RKO (cell line): ENCODE data around the gene COPS7B.

Source experiments
- DNase-seq: peaks from one replicate; pipeline ENCODE4 v3.0.0-alpha.2; 2016; ENCODE audit warnings: low spot score

The COPS7B gene

DNA sequence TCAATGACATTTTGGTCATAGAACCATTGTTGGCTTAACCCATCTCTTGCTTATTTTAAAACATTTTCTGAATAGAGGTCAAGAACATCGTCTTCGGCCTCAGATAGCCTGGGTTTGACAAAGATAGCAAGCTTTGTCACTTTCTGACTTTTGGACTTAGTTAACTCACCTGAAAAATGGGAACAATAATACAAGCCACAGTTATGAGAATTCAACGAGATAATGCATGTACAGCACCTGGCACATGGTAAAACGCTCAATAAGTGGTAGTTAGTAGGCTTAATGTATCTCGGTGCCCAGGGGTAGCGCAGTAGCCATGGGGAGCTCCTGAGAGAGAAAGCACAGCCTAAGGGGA, 446 bp upstream of the COPS7B start:
- no peak for DNase-seq

DNA sequence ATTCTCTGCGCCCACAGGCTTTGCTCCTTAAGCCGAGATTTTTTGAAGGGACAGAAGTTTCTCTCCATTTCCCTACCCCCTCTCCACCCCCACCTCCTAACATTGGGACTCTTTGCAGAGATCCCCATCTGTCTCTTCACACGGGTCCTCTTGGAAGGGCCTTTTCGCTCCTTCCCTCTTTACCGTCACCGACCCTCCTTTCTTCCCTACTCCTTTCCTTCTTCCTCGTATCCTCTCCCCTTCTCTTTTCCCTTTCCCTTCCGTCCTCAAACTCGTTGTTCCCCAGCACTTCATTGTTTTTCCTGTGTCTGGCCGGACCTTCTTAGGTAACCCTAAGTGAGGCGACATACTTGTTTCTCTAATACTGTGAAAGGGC, 660 bp downstream of the COPS7B start:
- peak; percentile 33 for DNase-seq

DNA sequence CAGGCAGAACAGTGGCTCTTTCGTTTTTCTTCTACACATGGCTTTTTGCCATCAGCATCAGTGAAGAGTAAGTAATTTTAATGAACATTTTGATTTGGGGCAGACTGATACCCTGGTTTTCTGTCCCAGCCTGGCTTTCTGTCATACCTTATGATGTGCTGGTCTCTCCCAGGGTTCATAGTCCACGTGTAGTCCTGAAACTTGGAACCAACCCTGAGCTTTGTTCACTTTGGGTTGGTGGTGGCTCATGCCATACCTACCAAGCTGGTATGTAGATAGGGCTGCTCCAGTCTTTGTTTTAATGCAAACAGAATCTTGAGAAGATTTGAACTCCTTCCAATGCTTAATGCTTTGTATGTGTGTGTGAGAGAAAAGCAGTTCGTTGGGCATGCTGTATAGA, 4.9 kb downstream of the COPS7B start:
- DNase-seq, result no peak

DNA sequence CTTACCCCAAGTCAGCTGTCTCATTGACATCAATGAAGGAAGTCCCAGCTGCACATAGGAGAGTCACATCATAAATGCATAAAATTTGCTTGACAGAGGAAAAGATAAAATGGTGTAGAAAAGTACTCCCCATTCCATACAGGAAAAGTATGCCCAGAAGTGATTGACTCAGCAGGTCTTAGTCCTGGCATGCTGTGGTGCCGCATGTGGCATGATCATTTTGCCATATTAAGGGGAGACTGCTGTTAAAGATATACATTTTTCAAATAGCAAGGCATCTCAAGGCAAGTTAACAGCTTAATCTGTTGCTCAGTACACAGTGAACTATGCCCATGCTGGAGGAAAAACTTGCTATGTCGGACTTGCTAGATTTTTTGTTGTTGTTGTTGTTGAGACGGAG, 8.1 kb downstream of the COPS7B start:
- no peak for DNase-seq

DNA sequence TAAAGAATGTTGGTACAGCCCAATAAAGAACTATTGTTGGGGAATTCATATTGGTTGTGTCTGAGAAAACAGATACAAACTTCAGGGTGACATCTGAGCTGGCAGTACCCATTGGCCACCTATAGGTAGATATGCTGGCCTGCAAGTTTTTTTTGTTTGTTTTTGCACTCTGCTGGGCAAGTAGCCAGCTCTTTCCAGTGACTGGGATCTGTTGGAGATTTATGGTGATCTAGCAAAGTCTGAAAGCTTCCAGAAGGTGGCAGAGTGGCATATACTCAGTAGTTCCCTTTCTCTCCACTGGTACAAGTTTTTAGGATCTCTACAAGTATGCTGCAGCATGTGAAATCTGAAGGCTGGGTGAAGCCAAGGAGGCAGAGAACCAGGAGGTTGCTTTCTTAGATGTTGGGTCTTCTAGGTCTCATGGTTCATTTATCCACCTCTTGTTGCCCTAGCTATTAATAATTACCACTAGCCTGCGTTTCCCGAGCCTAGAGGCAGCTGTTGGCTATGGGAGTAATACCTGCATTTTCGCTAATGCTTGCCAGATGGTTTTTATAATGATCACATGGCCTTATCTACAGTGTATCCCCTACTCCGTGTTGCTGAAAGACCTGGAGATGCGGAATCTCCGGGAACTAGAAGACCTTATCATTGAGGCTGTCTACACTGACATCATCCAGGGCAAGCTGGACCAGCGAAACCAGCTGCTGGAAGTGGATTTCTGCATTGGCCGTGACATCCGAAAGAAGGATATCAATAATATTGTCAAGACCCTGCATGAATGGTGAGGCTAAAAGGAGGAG, 9.5 kb downstream of the COPS7B start:
- peak; percentile 87 for DNase-seq

DNA sequence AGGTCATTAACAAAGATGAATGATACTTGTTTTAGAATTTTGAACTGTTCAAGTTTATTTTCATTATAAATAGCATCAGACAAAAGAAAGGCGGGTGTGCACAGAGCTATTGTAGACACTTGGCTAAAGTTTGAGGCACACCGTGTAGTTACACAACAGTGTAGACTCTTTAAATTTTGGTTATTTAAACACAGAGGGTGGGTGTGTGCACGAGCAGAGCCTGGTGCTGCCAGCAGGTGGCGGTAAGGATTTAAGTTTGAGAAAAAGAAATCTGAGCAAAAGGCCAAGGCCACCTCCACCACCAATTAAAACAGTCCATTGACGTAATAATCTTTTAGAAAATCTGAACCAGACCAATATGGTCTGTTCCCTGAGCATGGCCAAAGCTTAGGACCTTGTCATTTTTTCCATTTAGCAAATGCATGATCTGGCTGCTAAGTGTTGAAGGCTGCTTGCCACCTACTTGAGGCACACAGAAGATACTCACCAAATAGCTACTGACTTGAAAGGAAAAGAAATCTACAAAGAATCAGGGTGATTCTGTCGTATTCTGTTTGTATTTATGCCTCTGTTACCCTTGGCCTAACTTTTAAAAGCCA, 14.3 kb downstream of the COPS7B start:
- DNase-seq, result peak; percentile 30

DNA sequence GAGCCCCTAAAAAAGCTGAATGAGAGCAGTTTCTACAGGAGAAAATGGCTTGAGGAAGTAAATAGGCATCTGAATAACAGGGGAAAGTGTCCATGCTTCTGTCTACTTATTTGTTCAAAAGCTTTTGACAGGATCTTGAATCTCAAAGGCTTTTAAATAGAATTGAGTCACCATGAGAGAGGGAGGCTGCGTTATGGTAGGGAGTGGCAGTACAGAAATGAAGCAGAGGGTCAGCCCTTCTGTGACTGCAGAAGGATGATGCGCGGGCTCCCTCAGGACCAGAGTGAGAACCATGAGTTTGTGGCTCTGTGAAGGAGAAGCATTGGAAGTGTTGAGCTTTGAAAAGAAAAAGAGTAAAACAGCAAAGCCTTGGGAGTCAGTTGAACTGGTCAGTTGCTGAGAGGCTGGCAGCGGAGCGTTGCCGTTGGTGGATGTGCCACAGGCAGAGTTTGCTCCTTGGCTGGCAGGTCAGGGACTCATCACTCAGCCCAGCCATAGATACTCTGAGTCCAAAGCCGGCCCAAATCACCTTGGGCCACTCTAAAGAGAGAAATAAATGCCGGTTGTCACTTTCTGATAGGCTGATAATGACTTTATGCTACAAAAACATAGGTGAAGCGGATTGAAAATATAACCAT, 17.4 kb downstream of the COPS7B start:
- no peak for DNase-seq

DNA sequence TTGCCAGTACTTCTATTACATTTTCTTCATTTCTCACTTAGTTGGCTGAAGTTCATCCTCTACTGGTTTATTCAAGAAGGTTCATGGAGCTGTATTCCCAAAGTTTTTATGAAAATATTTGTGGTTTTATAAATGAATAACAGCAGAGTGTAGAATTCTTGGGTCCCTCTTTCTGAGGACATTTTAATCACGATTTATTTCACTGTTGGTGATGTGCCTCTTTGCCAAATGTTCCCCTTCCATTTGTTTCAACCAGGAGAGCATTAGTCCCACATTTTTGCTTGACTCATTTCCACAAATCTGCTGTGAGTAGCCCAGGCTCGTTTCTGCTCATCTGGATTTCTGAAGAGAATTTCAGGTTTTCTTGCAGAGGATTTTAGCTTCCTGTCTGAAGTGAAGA, 20.8 kb downstream of the COPS7B start:
- DNase-seq, result no peak

DNA sequence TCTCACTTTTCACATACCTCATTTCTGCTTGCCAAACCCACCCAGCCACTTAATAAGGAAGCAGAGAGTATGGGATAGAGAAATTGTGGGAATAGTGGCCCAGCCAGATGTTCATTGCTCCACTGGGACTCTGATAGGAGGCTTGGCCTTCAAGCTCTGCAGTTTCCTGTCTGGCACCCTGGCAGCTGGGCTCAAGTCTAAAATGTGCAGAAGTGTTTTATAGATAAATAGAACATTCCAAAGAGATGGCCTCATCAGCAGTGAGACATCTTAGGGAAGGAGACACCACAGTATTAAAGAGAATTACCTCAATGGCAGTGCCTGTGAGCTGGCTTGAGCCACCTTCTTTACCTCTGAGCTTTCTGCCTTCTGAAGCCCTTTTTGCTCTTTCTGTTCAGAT, 24.7 kb downstream of the COPS7B start:
- DNase-seq, result peak; percentile 34

DNA sequence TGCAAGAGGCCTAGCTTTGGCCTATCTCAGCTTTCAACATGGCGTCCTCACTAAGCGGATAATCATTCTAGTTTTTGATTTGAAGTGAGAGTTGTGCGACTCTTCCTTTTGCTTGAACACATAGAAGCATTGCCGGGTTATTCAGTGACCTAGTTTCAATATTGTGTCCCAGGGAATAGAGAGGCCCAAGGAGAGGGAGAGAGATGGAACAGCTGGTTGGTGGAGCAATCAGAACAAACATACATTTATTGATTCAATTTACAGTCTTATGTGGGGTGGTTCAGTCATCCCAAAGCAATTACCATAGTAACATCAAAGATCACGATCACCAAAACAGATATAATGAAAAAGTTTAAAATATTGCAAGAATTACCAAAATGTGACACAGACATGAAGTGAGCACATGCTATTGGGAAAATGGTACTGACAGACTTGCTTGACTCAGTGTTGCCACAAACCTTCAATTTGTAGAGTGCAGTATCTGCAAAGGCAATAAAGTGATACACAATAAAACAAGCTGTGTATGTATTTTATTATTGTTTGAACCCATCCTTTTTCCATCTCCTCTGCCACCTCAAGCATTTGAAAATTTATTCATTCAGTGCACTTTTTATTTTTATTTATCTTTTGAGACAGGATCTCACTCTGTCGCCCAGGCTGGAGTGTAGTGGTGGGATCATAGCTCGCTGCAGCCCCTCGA, 30.2 kb downstream of the COPS7B start:
- DNase-seq, result peak; percentile 0

DNA sequence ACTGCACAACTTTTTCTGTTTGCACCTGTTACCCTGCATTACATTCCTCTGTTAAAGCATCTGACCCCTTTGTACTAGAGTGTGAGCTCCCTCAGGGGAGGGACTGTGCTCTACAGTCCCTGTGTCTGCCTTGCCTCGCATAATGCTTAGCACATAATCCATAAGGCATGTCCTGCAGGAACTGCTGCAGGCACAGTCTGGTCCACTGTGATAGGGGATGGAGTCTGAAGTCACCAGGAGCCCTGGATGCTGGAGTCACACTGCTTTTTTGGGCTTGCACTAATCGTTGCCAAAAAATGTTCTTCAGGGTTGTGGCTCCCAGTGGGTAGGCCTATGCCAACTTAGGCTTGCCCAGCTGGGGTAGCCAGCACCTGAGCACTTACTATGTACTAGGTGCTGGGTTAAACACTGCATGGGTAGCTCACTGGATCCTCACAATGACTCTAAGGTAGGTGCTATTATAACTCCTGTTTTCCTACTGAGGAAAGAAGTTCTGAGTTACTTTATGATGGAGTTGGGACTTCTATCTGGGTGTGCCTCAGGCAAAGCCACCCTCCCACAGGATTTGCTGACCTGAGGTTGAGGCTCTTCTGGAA, 33.3 kb downstream of the COPS7B start:
- DNase-seq, result peak; percentile 0

DNA sequence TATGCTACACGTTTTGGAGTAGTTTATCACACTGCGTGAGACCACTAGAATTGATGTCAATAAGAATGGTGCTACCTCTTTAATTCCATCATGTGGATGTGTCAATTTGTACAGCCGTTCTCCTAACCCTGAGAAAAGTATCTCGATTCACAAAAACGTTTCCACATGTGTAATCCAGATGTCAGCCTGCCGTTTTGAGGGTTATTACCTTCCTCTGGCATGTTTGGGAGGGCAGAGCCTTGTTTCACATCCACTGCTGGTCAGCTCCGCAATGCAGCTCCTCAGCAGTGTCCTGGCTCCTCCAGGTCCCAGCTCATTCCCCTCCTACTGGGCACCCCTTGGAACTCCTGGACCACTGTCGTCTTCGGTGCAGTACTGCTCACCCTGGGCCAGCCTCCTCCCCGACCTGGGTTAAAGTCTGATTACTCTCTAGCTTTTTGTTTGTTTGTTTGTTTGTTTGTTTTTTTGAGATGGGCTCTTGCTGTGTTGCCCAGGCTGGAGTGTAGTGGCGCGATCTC, 34.6 kb downstream of the COPS7B start:
- no peak for DNase-seq

DNA sequence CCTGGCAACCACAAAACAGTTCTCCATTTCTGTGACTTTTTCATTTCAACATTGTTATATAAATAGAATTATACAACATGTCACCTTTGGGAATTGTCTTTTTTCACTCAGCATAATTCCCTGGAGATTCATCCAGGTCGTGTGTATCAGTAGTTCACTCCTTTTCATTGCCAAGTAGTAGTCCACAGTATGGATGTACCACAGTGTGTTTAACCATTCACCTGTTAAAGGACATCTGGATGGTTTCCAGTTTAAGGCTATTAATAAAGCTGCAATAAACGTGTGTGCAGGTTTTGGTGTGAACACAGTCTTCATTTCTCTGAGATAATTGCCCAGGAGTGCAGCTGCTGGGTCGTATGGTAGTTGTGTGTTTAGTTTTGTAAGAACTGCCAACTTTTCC, 35.7 kb downstream of the COPS7B start:
- peak; percentile 0 for DNase-seq

DNA sequence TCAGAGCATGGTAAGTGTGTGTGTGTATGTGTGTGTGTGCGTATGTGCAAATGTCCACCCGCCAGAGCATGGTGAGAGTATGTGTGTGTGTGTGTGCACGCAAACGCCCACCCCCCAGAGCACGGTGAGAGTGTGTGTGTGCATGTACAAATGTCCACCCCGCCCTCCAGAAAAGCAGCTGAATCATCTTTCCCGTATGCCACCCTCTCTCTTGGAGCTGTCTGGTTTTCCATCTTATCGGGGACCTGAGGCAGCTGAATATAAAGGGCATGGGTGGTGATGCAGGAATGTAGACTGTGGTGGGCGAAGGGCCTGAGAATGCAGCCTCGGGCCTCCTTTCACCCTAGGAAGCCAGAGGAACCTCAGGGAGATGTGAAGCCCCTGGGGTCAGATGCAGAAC, 66.9 kb downstream of the COPS7B start:
- DNase-seq, result no peak

DNA sequence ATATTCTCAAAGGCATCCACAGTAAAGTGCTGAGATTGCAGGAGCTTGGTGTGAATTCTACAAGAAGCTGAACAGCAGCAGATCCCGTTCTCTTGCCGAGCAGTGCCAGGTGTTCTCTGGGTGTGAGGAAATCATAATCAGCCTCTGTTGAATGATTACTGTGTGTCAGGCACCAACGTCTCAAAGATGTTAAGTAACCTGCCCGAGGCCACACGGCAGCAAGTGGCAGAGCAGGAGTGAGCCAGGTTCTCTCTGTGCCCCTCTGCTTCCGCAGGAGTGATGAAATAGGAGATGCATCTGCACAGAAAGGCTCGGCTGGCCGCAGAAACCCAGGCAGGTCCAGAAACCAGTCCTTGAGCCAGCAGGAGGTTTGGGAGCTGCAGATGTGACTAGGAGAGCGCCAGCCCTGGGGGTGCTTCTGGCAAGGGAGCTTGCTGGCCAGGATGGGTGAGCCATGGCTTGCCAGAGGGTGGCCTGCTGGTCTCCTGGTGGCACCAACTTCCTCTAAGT, 68.4 kb downstream of the COPS7B start:
- no peak for DNase-seq

DNA sequence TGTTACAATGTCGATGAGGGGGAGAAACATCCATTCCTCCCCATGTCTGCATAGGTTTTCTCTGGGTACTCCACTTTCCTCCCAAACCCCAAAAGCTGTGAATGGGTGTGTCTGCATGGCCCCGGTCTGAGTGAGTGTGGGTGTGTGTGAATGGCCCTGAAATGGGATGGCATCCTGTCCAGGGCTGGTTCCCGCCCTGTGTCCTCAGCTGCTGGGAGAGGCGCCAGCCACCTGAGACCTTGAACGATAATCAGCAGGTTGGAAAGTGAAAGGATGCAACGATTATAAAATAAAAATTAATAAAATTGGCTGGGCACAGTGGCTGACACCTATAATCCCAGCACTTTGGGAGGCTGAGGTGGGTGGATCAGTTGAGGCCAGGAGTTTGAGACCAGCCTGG, 70.7 kb downstream of the COPS7B start:
- DNase-seq, result no peak
